HG03378 (cell line): ENCODE data around the gene OTOP1.
"Not testable (repeated sequence)": the region's sequence is repeated elsewhere in the genome, so short reads cannot be mapped to it uniquely, and the experiment has no call there.

Experiments
- ATAC-seq: cut with Tn5 transposase; IDR thresholded peaks from one replicate; pipeline ENCODE4 v1.9.1; 2021; ENCODE audit warnings: mild to moderate bottlenecking, moderate library complexity; ENCODE audit not compliant: unreplicated experiment

The OTOP1 gene

GRCh38 chr4:4165701-4166392 is 60.9 kb downstream of the OTOP1 start:
- ATAC-seq, result not testable (repeated sequence)

DNA sequence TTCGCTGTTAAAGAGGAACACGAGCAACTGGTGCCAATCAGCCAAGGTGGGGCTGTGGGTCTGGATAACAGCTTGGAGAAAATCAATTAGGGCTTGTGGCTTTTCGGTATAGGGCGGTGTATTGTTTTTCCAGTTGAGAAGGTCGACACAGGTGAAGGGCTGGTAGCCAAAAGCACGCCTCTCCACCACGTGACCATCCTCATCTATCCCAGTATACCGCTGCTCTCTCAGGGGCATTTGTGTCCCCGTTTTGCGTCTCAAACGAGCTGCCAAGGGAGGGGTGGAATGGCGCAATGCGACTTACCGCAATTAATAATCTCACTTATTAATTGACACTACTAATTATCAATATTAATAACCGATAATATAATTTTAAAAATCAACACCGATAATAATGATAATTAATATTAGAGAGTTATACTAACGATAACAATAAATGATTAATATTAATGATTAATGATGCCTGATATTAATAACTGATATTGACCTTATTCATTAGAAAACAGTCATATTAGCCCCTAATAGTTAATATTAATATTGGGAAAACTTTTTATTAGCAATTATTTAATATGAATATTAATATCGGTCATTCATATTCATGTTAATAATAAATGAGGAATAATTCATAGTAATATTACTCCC is 62.1 kb downstream of the OTOP1 start:
- ATAC-seq, result not testable (repeated sequence)

DNA sequence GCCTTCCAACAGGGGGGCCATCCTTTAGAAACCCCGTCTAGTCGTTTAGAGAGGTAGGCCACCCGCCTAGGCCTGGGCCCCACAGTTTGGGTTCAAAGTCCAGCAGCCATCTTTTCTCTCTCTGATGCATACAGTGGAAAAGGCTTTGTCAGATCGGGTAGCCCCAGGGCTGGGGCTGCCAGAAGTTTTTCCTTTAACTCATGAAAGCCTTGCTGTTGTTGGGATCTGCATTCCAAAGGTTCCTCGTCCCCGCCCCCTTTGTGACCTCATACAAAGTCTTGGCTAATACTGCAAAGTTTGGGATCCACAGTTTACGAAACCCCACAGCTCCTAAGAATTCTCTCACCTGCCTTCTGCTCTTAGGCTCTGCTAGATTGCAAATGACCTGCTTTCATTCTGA is 64.5 kb downstream of the OTOP1 start:
- ATAC-seq, result not testable (repeated sequence)

GRCh38 chr4:4160956-4161665 is 65.6 kb downstream of the OTOP1 start:
- not testable (repeated sequence) for ATAC-seq

DNA sequence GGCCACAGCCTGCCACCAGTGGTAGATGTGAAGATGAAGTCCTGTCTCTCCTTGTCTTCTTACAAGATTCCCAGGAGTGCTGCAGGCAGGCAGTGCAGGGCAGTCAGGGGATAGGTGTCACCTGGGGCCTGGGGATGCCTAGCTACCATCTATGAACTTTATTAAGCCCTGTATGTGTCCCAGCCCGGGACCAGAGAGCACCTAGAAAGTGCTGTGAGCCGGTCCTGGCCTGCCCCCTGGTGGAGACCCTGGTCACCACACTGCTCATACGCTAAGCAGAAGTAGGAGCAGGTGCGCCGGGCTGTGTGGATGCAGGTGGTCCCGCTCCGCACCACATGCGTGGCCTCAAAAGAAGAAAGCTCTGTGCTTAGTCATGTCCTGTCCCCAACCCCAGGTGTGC is 81.1 kb downstream of the OTOP1 start:
- ATAC-seq, result not testable (repeated sequence)

DNA sequence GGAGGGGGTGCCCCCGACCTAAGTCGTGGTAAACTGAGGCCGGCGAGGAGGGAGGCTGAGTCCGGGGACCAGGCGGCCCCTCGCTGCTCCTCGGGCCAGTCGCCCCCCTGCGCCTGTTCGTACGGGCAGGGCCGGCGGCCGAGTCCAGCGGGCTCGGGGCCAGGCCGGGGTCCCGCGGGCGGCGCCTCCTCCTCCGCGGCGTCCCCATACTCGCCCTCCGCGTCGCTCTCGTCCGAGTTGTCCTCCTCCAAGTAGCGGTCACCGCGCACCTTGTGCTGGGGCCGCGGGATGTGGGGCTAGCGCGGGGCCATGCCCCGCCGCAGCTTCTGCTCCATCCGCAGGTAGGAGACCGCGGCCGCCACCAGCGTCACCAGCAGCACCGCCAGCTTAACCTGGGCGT is 83.4 kb downstream of the OTOP1 start:
- ATAC-seq, result not testable (repeated sequence)

GRCh38 chr4:4142679-4143078 is 84.0 kb downstream of the OTOP1 start:
- not testable (repeated sequence) for ATAC-seq

DNA sequence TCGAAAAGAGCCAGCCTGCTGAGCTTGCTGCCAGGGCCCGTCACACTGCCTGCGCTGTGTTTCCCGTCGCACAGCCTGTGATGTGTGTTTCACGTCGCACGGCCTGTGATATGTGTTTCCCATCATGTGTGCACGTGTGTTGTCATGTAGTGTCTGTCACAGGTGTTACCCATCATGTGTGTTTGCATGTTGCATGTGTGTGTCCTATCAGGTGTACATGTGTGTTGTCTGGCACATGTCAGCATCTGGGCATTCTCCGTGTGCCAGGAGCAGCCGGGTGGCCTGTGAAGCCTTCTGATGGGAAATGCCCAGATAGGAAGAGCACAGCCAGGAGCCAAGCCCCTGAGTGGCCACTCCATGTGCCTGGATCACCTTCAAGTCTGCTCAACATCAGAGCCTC is 85.5 kb downstream of the OTOP1 start:
- not testable (repeated sequence) for ATAC-seq
